HEK293T (cell line): Measurements from ENCODE around the gene CD177.
"Not testable (repeated sequence)": the region's sequence is repeated elsewhere in the genome, so short reads cannot be mapped to it uniquely, and the experiment has no call there.

Source experiments
- ARNT ChIP-seq: fragments of 450-650 bp; IDR thresholded peaks from 2 replicates; pipeline ENCODE4 v1.6.1; 2017; ENCODE audit warnings: mild to moderate bottlenecking
- BHLHE40 ChIP-seq: fragments of 450-650 bp; IDR thresholded peaks from 2 replicates; pipeline ENCODE4 v1.6.1; 2016; ENCODE audit warnings: mild to moderate bottlenecking, moderate library complexity, borderline replicate concordance
- CTBP1 ChIP-seq: fragments of 450-650 bp; IDR thresholded peaks from 2 replicates; pipeline ENCODE4 v1.6.1; 2016; ENCODE audit warnings: borderline replicate concordance
- ELF4 ChIP-seq: fragments of 450-650 bp; IDR thresholded peaks from 2 replicates; pipeline ENCODE4 v1.6.1; 2017; ENCODE audit warnings: antibody characterized with exemption
- FOXA1 ChIP-seq: fragments of 450-650 bp; IDR thresholded peaks from 2 replicates; pipeline ENCODE4 v1.6.1; 2016; ENCODE audit warnings: mild to moderate bottlenecking
- FOXK2 ChIP-seq: fragments of 450-650 bp; IDR thresholded peaks from 2 replicates; pipeline ENCODE4 v1.6.1; 2016; ENCODE audit warnings: mild to moderate bottlenecking
- FOXM1 ChIP-seq: fragments of 450-650 bp; IDR thresholded peaks from 2 replicates; pipeline ENCODE4 v1.6.1; 2017; ENCODE audit warnings: mild to moderate bottlenecking, borderline replicate concordance
- HDGF ChIP-seq: fragments of 450-650 bp; IDR thresholded peaks from 2 replicates; pipeline ENCODE4 v1.6.1; 2017; ENCODE audit warnings: antibody characterized with exemption, borderline replicate concordance
- L3MBTL2 ChIP-seq: fragments of 450-650 bp; conservative IDR thresholded peaks from 2 replicates; pipeline ENCODE4 v1.6.1; 2016; ENCODE audit warnings: mild to moderate bottlenecking
- NFRKB ChIP-seq: fragments of 450-650 bp; IDR thresholded peaks from 2 replicates; pipeline ENCODE4 v1.6.1; 2016; ENCODE audit warnings: mild to moderate bottlenecking, moderate library complexity
- SP1 ChIP-seq: fragments of 450-650 bp; IDR thresholded peaks from 2 replicates; pipeline ENCODE4 v1.6.1; 2017
- SUZ12 ChIP-seq: fragments of 450-650 bp; IDR thresholded peaks from 2 replicates; pipeline ENCODE4 v1.6.1; 2016; ENCODE audit warnings: mild to moderate bottlenecking
- TARDBP ChIP-seq: fragments of 450-650 bp; IDR thresholded peaks from 2 replicates; pipeline ENCODE4 v1.6.1; 2016
- TF ChIP-seq, protein P1 (sequence below): fragments of 450-650 bp; IDR thresholded peaks from 2 replicates; pipeline ENCODE4 v1.6.1; 2016

DNA sequence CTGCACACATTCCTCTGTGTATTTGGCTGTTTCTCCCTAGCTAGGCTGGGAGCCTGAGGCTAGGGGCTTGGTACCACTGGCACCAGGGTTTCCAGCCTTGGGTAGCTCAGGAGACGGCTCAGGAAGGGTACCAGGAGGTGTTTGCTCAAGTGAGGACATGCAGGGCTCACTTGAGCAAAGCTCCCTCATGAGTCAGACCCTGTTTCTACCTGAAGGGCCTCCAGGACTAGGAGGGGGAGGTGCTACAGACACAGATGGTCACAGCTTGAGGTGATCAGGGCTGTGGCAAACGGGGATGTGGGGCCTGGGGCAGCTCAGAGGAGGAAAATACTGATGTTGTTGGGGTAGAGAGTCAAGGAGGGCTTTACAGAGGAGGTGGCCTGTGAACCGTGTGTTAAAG, 3.3 kb downstream of the CD177 start:
- TF ChIP-seq, protein P1, sequence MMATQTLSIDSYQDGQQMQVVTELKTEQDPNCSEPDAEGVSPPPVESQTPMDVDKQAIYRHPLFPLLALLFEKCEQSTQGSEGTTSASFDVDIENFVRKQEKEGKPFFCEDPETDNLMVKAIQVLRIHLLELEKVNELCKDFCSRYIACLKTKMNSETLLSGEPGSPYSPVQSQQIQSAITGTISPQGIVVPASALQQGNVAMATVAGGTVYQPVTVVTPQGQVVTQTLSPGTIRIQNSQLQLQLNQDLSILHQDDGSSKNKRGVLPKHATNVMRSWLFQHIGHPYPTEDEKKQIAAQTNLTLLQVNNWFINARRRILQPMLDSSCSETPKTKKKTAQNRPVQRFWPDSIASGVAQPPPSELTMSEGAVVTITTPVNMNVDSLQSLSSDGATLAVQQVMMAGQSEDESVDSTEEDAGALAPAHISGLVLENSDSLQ, result not testable (repeated sequence)
- TF ChIP-seq SP1, HDGF, BHLHE40, ELF4, FOXM1, SUZ12, FOXA1, CTBP1, NFRKB, ARNT, L3MBTL2, FOXK2, TARDBP: not testable (repeated sequence)
